Measurements from ENCODE around the gene THOC1. TPM values are rescaled to one million over a fixed set of nuclear protein-coding genes. Genes with fewer than 3 reads are reported as not detected.

THOC1 gene
- total RNA-seq, 5 donors from 2014 or later (not counting 1 experiment from before 2014, with no cell fraction given): 50.7 to 88.5 (median 53.7) TPM

GRCh38 chr18:231563-231962 is 36.3 kb downstream of the THOC1 start:
- no peaks in the 10 kb centered on the region for H3K4me1 ChIP-seq (ENCODE audit: control insufficient read depth in 1 of 2, extremely low read depth in 1 of 2, insufficient read depth in 2 of 2, low read length in 2 of 2)
- no peak overlapping the region for H3K4me3 ChIP-seq (ENCODE audit: control insufficient read depth in 1 of 2, extremely low read depth in 1 of 2, low read length in 1 of 2)
- WGBS (ENCODE audit: insufficient coverage): no CpG with 5 or more reads among the region's 1 CpG
- ChIA-PET CTCF (no interaction called here), POLR2A (no interaction called here)
- no peak overlapping the region for H3K27ac Mint-ChIP-seq
- H3K36me3 Mint-ChIP-seq: peaks cover 34% of the 10 kb centered on the region
- no peaks in the 10 kb centered on the region for H3K36me3 ChIP-seq (ENCODE audit: control insufficient read depth in 2 of 2, extremely low read depth in 1 of 2, insufficient read depth in 1 of 2, low read length in 1 of 2)
- H3K9me3 Mint-ChIP-seq: no peaks in the 10 kb centered on the region
- H3K4me1 Mint-ChIP-seq: peaks cover 0 to 8% (median 0%) of the 10 kb centered on the region in 3 donors
- no peaks in the 10 kb centered on the region for H3K27me3 ChIP-seq (replicated peaks in 1 of 2; ENCODE audit: control insufficient read depth in 2 of 2, extremely low read depth in 1 of 2, insufficient read depth in 2 of 2, low read length in 1 of 2)
- no peaks in the 10 kb centered on the region for H3K27me3 Mint-ChIP-seq
- no peaks in the 10 kb centered on the region for H3K9me3 ChIP-seq
- DNase-seq: no peak
- ATAC-seq (replicated peaks in 1 of 4): no peak
- no peak overlapping the region for H3K4me3 Mint-ChIP-seq
- H3K27ac ChIP-seq (ENCODE audit: low read length): no peak overlapping the region

- POLR2A ChIA-PET: no interaction called here
These were observed 39.3 kb downstream of the THOC1 start for GRCh38 chr18:228586-228985.

GRCh38 chr18:227902-228301 is 39.9 kb downstream of the THOC1 start:
- H3K4me3 Mint-ChIP-seq: no peak overlapping the region
- no peaks in the 10 kb centered on the region for H3K27me3 Mint-ChIP-seq
- 100% methylated on average over 1 of the region's 4 CpGs for whole genome bisulfite sequencing (ENCODE audit: insufficient coverage)
- Histone ChIP-seq H3K4me1 (ENCODE audit: control insufficient read depth in 1 of 2, extremely low read depth in 1 of 2, insufficient read depth in 2 of 2, low read length in 2 of 2) (no peaks in the 10 kb centered on the region), H3K27ac (ENCODE audit: low read length) (no peak overlapping the region), H3K4me3 (ENCODE audit: control insufficient read depth in 1 of 2, extremely low read depth in 1 of 2, low read length in 1 of 2) (no peak overlapping the region), H3K36me3 (ENCODE audit: control insufficient read depth in 2 of 2, extremely low read depth in 1 of 2, insufficient read depth in 1 of 2, low read length in 1 of 2) (peaks cover 0 to 28% of the 10 kb centered on the region in 2 donors), H3K9me3 (no peaks in the 10 kb centered on the region), H3K27me3 (replicated peaks in 1 of 2; ENCODE audit: control insufficient read depth in 2 of 2, extremely low read depth in 1 of 2, insufficient read depth in 2 of 2, low read length in 1 of 2) (no peaks in the 10 kb centered on the region)
- POLR2A ChIA-PET: no interaction called here
- peaks cover 47% of the 10 kb centered on the region for H3K36me3 Mint-ChIP-seq
- DNase-seq (no peak), ATAC-seq (replicated peaks in 1 of 4) (no peak)
- H3K4me1 Mint-ChIP-seq: no peaks in the 10 kb centered on the region
- no peak overlapping the region for H3K27ac Mint-ChIP-seq
- no peaks in the 10 kb centered on the region for H3K9me3 Mint-ChIP-seq
- CTCF ChIA-PET: interaction anchor here in 1 of 2 donors (0.6 kb wide), 1 partner anchor 43 kb away, joined by 5 read pairs; no protein-coding TSS in a partner anchor

More at GRCh38 chr18:228586-228985, 39.3 kb downstream of the THOC1 start:
- Histone ChIP-seq H3K27ac (ENCODE audit: low read length) (no peak overlapping the region), H3K4me1 (ENCODE audit: control insufficient read depth in 1 of 2, extremely low read depth in 1 of 2, insufficient read depth in 2 of 2, low read length in 2 of 2) (no peaks in the 10 kb centered on the region), H3K4me3 (ENCODE audit: control insufficient read depth in 1 of 2, extremely low read depth in 1 of 2, low read length in 1 of 2) (no peak overlapping the region), H3K27me3 (replicated peaks in 1 of 2; ENCODE audit: control insufficient read depth in 2 of 2, extremely low read depth in 1 of 2, insufficient read depth in 2 of 2, low read length in 1 of 2) (no peaks in the 10 kb centered on the region), H3K36me3 (ENCODE audit: control insufficient read depth in 2 of 2, extremely low read depth in 1 of 2, insufficient read depth in 1 of 2, low read length in 1 of 2) (peaks cover 0 to 23% of the 10 kb centered on the region in 2 donors), H3K9me3 (no peaks in the 10 kb centered on the region)
- Mint-ChIP-seq H3K27me3 (no peaks in the 10 kb centered on the region), H3K4me1 (peaks cover 0 to 2% (median 0%) of the 10 kb centered on the region in 3 donors), H3K9me3 (no peaks in the 10 kb centered on the region), H3K36me3 (peaks cover 46% of the 10 kb centered on the region), H3K27ac (peak overlapping the region in 1 of 2 donors; percentile 1), H3K4me3 (no peak overlapping the region)
- DNase-seq (no peak), ATAC-seq (replicated peaks in 1 of 4) (no peak)
- CTCF ChIA-PET: no interaction called here
- 100% methylated on average over 1 of the region's 1 CpG for WGBS (ENCODE audit: insufficient coverage)

GRCh38 chr18:227374-227773 is 40.5 kb downstream of the THOC1 start:
- Histone ChIP-seq H3K9me3 (no peaks in the 10 kb centered on the region), H3K4me1 (ENCODE audit: control insufficient read depth in 1 of 2, extremely low read depth in 1 of 2, insufficient read depth in 2 of 2, low read length in 2 of 2) (no peaks in the 10 kb centered on the region), H3K4me3 (ENCODE audit: control insufficient read depth in 1 of 2, extremely low read depth in 1 of 2, low read length in 1 of 2) (no peak overlapping the region), H3K27me3 (replicated peaks in 1 of 2; ENCODE audit: control insufficient read depth in 2 of 2, extremely low read depth in 1 of 2, insufficient read depth in 2 of 2, low read length in 1 of 2) (no peaks in the 10 kb centered on the region), H3K27ac (ENCODE audit: low read length) (no peak overlapping the region), H3K36me3 (ENCODE audit: control insufficient read depth in 2 of 2, extremely low read depth in 1 of 2, insufficient read depth in 1 of 2, low read length in 1 of 2) (peaks cover 0 to 33% of the 10 kb centered on the region in 2 donors)
- ChIA-PET POLR2A (interaction anchor here in 1 of 2 donors (0.6 kb wide), 1 partner anchor 92 kb away, joined by 3 read pairs; no protein-coding TSS in a partner anchor), CTCF (interaction anchor here (0.6 to 1.0 kb wide), 2 partner anchors 8 to 43 kb away, joined by 4 to 5 read pairs; no protein-coding TSS in a partner anchor)
- H3K27ac Mint-ChIP-seq: no peak overlapping the region
- H3K27me3 Mint-ChIP-seq: no peaks in the 10 kb centered on the region
- H3K4me3 Mint-ChIP-seq: no peak overlapping the region
- 100% methylated on average over 1 of the region's 6 CpGs for WGBS (ENCODE audit: insufficient coverage)
- H3K9me3 Mint-ChIP-seq: no peaks in the 10 kb centered on the region
- DNase-seq (no peak), ATAC-seq (replicated peaks in 1 of 4) (no peak)
- no peaks in the 10 kb centered on the region for H3K4me1 Mint-ChIP-seq
- peaks cover 51% of the 10 kb centered on the region for H3K36me3 Mint-ChIP-seq

- Histone ChIP-seq H3K27me3 (replicated peaks in 1 of 2; ENCODE audit: control insufficient read depth in 2 of 2, extremely low read depth in 1 of 2, insufficient read depth in 2 of 2, low read length in 1 of 2) (no peaks in the 10 kb centered on the region), H3K4me1 (ENCODE audit: control insufficient read depth in 1 of 2, extremely low read depth in 1 of 2, insufficient read depth in 2 of 2, low read length in 2 of 2) (no peaks in the 10 kb centered on the region), H3K36me3 (ENCODE audit: control insufficient read depth in 2 of 2, extremely low read depth in 1 of 2, insufficient read depth in 1 of 2, low read length in 1 of 2) (peaks cover 0 to 36% of the 10 kb centered on the region in 2 donors), H3K9me3 (no peaks in the 10 kb centered on the region), H3K27ac (ENCODE audit: low read length) (no peak overlapping the region), H3K4me3 (ENCODE audit: control insufficient read depth in 1 of 2, extremely low read depth in 1 of 2, low read length in 1 of 2) (no peak overlapping the region)
- Mint-ChIP-seq H3K27me3 (no peaks in the 10 kb centered on the region), H3K4me1 (no peaks in the 10 kb centered on the region), H3K4me3 (no peak overlapping the region), H3K36me3 (peaks cover 56% of the 10 kb centered on the region), H3K9me3 (no peaks in the 10 kb centered on the region), H3K27ac (no peak overlapping the region)
- ChIA-PET POLR2A (interaction anchor here in 1 of 2 donors (1.0 kb wide), 1 partner anchor 42 kb away, joined by 3 read pairs; the partner anchor contains the start of gene THOC1), CTCF (interaction anchor here in 1 of 2 donors (0.5 kb wide), 1 partner anchor 544 kb away, joined by 3 read pairs; no protein-coding TSS in a partner anchor)
- no peak for DNase-seq
- ATAC-seq (replicated peaks in 1 of 4): no peak
- WGBS (ENCODE audit: insufficient coverage): 100% methylated on average over 1 of the region's 4 CpGs
These were observed 42.1 kb downstream of the THOC1 start for GRCh38 chr18:225745-226144.

GRCh38 chr18:220708-221107 is 47.1 kb downstream of the THOC1 start:
- Histone ChIP-seq H3K36me3 (ENCODE audit: control insufficient read depth in 2 of 2, extremely low read depth in 1 of 2, insufficient read depth in 1 of 2, low read length in 1 of 2) (peaks cover 3 to 57% of the 10 kb centered on the region in 2 donors), H3K27me3 (replicated peaks in 1 of 2; ENCODE audit: control insufficient read depth in 2 of 2, extremely low read depth in 1 of 2, insufficient read depth in 2 of 2, low read length in 1 of 2) (no peaks in the 10 kb centered on the region), H3K9me3 (no peaks in the 10 kb centered on the region), H3K4me1 (ENCODE audit: control insufficient read depth in 1 of 2, extremely low read depth in 1 of 2, insufficient read depth in 2 of 2, low read length in 2 of 2) (no peaks in the 10 kb centered on the region), H3K27ac (ENCODE audit: low read length) (no peak overlapping the region), H3K4me3 (ENCODE audit: control insufficient read depth in 1 of 2, extremely low read depth in 1 of 2, low read length in 1 of 2) (no peak overlapping the region)
- Mint-ChIP-seq H3K9me3 (no peaks in the 10 kb centered on the region), H3K27me3 (no peaks in the 10 kb centered on the region), H3K4me3 (no peak overlapping the region), H3K27ac (peak overlapping the region; percentile 0 to 30), H3K4me1 (no peaks in the 10 kb centered on the region), H3K36me3 (peaks cover 46% of the 10 kb centered on the region)
- CTCF ChIA-PET: interaction anchor here in 1 of 2 donors (0.6 kb wide), 1 partner anchor 47 kb away, joined by 3 read pairs; the partner anchor contains the start of gene THOC1
- DNase-seq: no peak
- POLR2A ChIA-PET: interaction anchor here in 1 of 2 donors (0.7 kb wide), 1 partner anchor 50 kb away, joined by 6 read pairs; no protein-coding TSS in a partner anchor
- ATAC-seq (replicated peaks in 1 of 4): no peak
